ENCODE measurements around the gene MAPRE2.

The MAPRE2 gene

GRCh38 chr18:35067454-35067853 is 26.2 kb downstream of the MAPRE2 start:
- H3K9me3 ChIP-seq (ENCODE audit: insufficient read depth, low read length): no peaks in the 10 kb centered on the region
- peaks cover 19% of the 10 kb centered on the region for H3K36me3 ChIP-seq (replicated peaks; ENCODE audit: low read depth, low read length)
- no peak overlapping the region for H3K27ac ChIP-seq (ENCODE audit: low read length)
- H2AFZ ChIP-seq (ENCODE audit: low read depth, low read length): no peak overlapping the region
- H3K4me1 ChIP-seq (ENCODE audit: low read length): peaks cover 9% of the 10 kb centered on the region
- peaks cover 63% of the 10 kb centered on the region for H4K20me1 ChIP-seq (ENCODE audit: insufficient read depth, low read length)
- H3K9ac ChIP-seq (ENCODE audit: low read length): no peak overlapping the region
- TF ChIP-seq CTCF (IDR thresholded peaks at IDR 0.05; ENCODE audit: low read depth, low read length) (no peak), EZH2phosphoT487 (IDR thresholded peaks at IDR 0.05; ENCODE audit: low read depth) (no peak)
- H3K79me2 ChIP-seq (ENCODE audit: low read length): peaks cover 65% of the 10 kb centered on the region
- no peaks in the 10 kb centered on the region for H3K27me3 ChIP-seq (ENCODE audit: low read depth, low read length)
- H3K4me3 ChIP-seq (ENCODE audit: low read length): no peak overlapping the region
- H3K4me2 ChIP-seq (ENCODE audit: low read length): no peak overlapping the region

- Histone ChIP-seq H3K27me3 (ENCODE audit: low read depth, low read length) (no peaks in the 10 kb centered on the region), H3K9ac (ENCODE audit: low read length) (no peak overlapping the region), H3K27ac (ENCODE audit: low read length) (peak overlapping the region; percentile 6; the same call in 1 of the 2 replicates), H3K79me2 (ENCODE audit: low read length) (peaks cover 47% of the 10 kb centered on the region), H3K4me1 (ENCODE audit: low read length) (peaks cover 14% of the 10 kb centered on the region), H3K4me3 (ENCODE audit: low read length) (no peak overlapping the region), H3K4me2 (ENCODE audit: low read length) (no peak overlapping the region), H2AFZ (ENCODE audit: low read depth, low read length) (no peak overlapping the region), H4K20me1 (ENCODE audit: insufficient read depth, low read length) (peaks cover 57% of the 10 kb centered on the region), H3K9me3 (ENCODE audit: insufficient read depth, low read length) (no peaks in the 10 kb centered on the region), H3K36me3 (replicated peaks; ENCODE audit: low read depth, low read length) (peaks cover 32% of the 10 kb centered on the region)
- TF ChIP-seq EZH2phosphoT487 (IDR thresholded peaks at IDR 0.05; ENCODE audit: low read depth): no peak
- TF ChIP-seq CTCF (IDR thresholded peaks at IDR 0.05; ENCODE audit: low read depth, low read length): no peak
These were observed 30.6 kb downstream of the MAPRE2 start for GRCh38 chr18:35071819-35072247.

GRCh38 chr18:35072616-35073015 is 31.4 kb downstream of the MAPRE2 start:
- Histone ChIP-seq H3K79me2 (ENCODE audit: low read length) (peaks cover 46% of the 10 kb centered on the region), H3K36me3 (replicated peaks; ENCODE audit: low read depth, low read length) (peaks cover 32% of the 10 kb centered on the region), H2AFZ (ENCODE audit: low read depth, low read length) (no peak overlapping the region), H3K9me3 (ENCODE audit: insufficient read depth, low read length) (no peaks in the 10 kb centered on the region), H3K9ac (ENCODE audit: low read length) (no peak overlapping the region), H4K20me1 (ENCODE audit: insufficient read depth, low read length) (peaks cover 54% of the 10 kb centered on the region), H3K27me3 (ENCODE audit: low read depth, low read length) (no peaks in the 10 kb centered on the region), H3K4me1 (ENCODE audit: low read length) (peaks cover 14% of the 10 kb centered on the region), H3K4me3 (ENCODE audit: low read length) (no peak overlapping the region), H3K4me2 (ENCODE audit: low read length) (peak overlapping the region; percentile 19; the same call in 1 of the 2 replicates), H3K27ac (ENCODE audit: low read length) (peak overlapping the region; percentile 6; the same call in 1 of the 2 replicates)
- no peak for TF ChIP-seq EZH2phosphoT487 (IDR thresholded peaks at IDR 0.05; ENCODE audit: low read depth)
- TF ChIP-seq CTCF (IDR thresholded peaks at IDR 0.05; ENCODE audit: low read depth, low read length): peak; percentile 27

GRCh38 chr18:35073186-35074105 is 32.2 kb downstream of the MAPRE2 start:
- Histone ChIP-seq H3K9me3 (ENCODE audit: insufficient read depth, low read length) (no peaks in the 10 kb centered on the region), H2AFZ (ENCODE audit: low read depth, low read length) (no peak overlapping the region), H3K4me3 (ENCODE audit: low read length) (no peak overlapping the region), H3K79me2 (ENCODE audit: low read length) (peaks cover 39% of the 10 kb centered on the region), H3K4me1 (ENCODE audit: low read length) (peaks cover 14% of the 10 kb centered on the region), H3K4me2 (ENCODE audit: low read length) (no peak overlapping the region), H3K27ac (ENCODE audit: low read length) (peak overlapping the region; percentile 6; the same call in 1 of the 2 replicates), H3K27me3 (ENCODE audit: low read depth, low read length) (no peaks in the 10 kb centered on the region), H3K9ac (ENCODE audit: low read length) (no peak overlapping the region), H3K36me3 (replicated peaks; ENCODE audit: low read depth, low read length) (peaks cover 35% of the 10 kb centered on the region), H4K20me1 (ENCODE audit: insufficient read depth, low read length) (peaks cover 53% of the 10 kb centered on the region)
- TF ChIP-seq CTCF (IDR thresholded peaks at IDR 0.05; ENCODE audit: low read depth, low read length) (no peak), EZH2phosphoT487 (IDR thresholded peaks at IDR 0.05; ENCODE audit: low read depth) (no peak)
